HCT116 (cell line): ENCODE results near the gene STAM. TPM values are rescaled to one million over a fixed set of nuclear protein-coding genes. Genes with fewer than 3 reads are reported as not detected.

Experiments used
- ATAC-seq: fragments of 200-7000 bp; cut with Tn5 transposase; 2 replicates; pipeline ENCODE4 v1.9.1; 2020; ENCODE audit warnings: mild to moderate bottlenecking, moderate library complexity
- BruUV-seq: library from RNA; stranded (reverse); fragments of 400-500 nt; replicated peaks from 2 replicates; lab custom pipeline; 2021; lab: Mats Ljungman, UMichigan
- CTCF ChIA-PET: fragments of 300-600 bp; sonication (Branson Sonifier 250); formaldehyde crosslinking; loops from one replicate; lab custom pipeline; 2021; ENCODE audit warnings: antibody characterized with exemption; lab: Charles Lee
- POLR2A ChIA-PET: fragments of 300-600, 350-600 bp; sonication (Branson Sonifier 250); formaldehyde crosslinking; loops from one replicate; lab custom pipeline; 2021; ENCODE audit warnings: antibody characterized with exemption; lab: Charles Lee
- RAD21 ChIA-PET, 2 experiments: fragments of 300-600 bp; sonication (Branson Sonifier 250); formaldehyde crosslinking; loops; one replicate each; lab custom pipeline; 2023; ENCODE audit warnings: low total read pairs in 2 of 2; ENCODE audit not compliant: uncharacterized antibody in 2 of 2, unreplicated experiment in 2 of 2, low non-redundant PET in 1 of 2; lab: Charles Lee
- DNase-seq: peaks from one replicate; pipeline ENCODE4 v3.0.0-alpha.2; 2010; ENCODE audit warnings: low read depth, low spot score
- H2AFZ ChIP-seq: fragments of 200-600 bp; shearing (Covaris generic), sonication (generic); 2 replicates; pipeline ENCODE4 v1.6.1; 2017; ENCODE audit warnings: low read depth, mixed run types, mixed read lengths, antibody characterized with exemption, low read length; ENCODE audit not compliant: poor library complexity, severe bottlenecking
- H3K27ac ChIP-seq: 2 replicates; pipeline ENCODE4 v1.5.1; 2012; ENCODE audit warnings: low read depth, low read length
- H3K27me3 ChIP-seq: fragments of 200-600 bp; sonication (generic); 2 replicates; pipeline ENCODE4 v1.6.1; 2016; ENCODE audit warnings: mixed run types, low read length, mixed read lengths; ENCODE audit not compliant: insufficient read depth
- H3K36me3 ChIP-seq, 2 experiments: fragments of 200-500 bp in 1 of 2; fragments of 200-600 bp in 1 of 2; sonication (Bioruptor generic) in 1 of 2; sonication (generic) in 1 of 2; 2 replicates each; pipeline versions ENCODE4 v1.5.1 to v1.6.1; 2014 to 2016; ENCODE audit warnings: low read length in 2 of 2, inconsistent platforms in 1 of 2, mixed read lengths in 1 of 2, mixed run types in 1 of 2; ENCODE audit not compliant: insufficient read depth in 2 of 2, control insufficient read depth in 1 of 2
- H3K4me1 ChIP-seq, 2 experiments: fragments of 200-600 bp in 1 of 2; sonication (generic) in 1 of 2; 2 replicates each; pipeline versions ENCODE4 v1.5.1 to v1.6.1; 2012 to 2017; ENCODE audit warnings: low read length in 2 of 2, inconsistent platforms in 1 of 2, mild to moderate bottlenecking in 1 of 2, mixed read lengths in 1 of 2, mixed run types in 1 of 2, moderate library complexity in 1 of 2; ENCODE audit not compliant: insufficient read depth in 2 of 2, control insufficient read depth in 1 of 2
- H3K4me2 ChIP-seq: fragments of 200-600 bp; sonication (generic); 2 replicates; pipeline ENCODE4 v1.6.1; 2017; ENCODE audit warnings: mixed run types, low read length, mixed read lengths
- H3K4me3 ChIP-seq, 2 experiments: fragments of 200-600 bp in 1 of 2; sonication (generic) in 1 of 2; replicated peaks in 1 of 2; 2 replicates each; pipeline ENCODE4 v1.5.1; 2011 to 2016; ENCODE audit warnings: low read length in 2 of 2, control low read depth in 1 of 2, low read depth in 1 of 2, mild to moderate bottlenecking in 1 of 2, mixed read lengths in 1 of 2, mixed run types in 1 of 2
- H3K79me2 ChIP-seq: fragments of 200-600 bp; sonication (generic); 2 replicates; pipeline ENCODE4 v1.6.1; 2017; ENCODE audit warnings: mild to moderate bottlenecking, mixed run types, low read length, moderate library complexity, mixed read lengths; ENCODE audit not compliant: insufficient read depth
- H3K9ac ChIP-seq: fragments of 200-600 bp; sonication (generic); 2 replicates; pipeline ENCODE4 v1.6.1; 2016; ENCODE audit warnings: low read length, mixed read lengths
- H3K9me2 ChIP-seq: fragments of 200-600 bp; sonication (generic), shearing (Covaris generic); 2 replicates; pipeline ENCODE4 v1.6.1; 2017; ENCODE audit warnings: mixed run types, mild to moderate bottlenecking, moderate library complexity; ENCODE audit not compliant: insufficient read depth
- H3K9me3 ChIP-seq, 2 experiments: fragments of 200-500 bp in 1 of 2; fragments of 200-600 bp in 1 of 2; sonication (Bioruptor generic) in 1 of 2; sonication (generic) in 1 of 2; 2 replicates each; pipeline ENCODE4 v1.6.1; 2014 to 2017; ENCODE audit warnings: low read length in 2 of 2, mixed read lengths in 2 of 2, inconsistent platforms in 1 of 2, low read depth in 1 of 2, mild to moderate bottlenecking in 1 of 2, mixed run types in 1 of 2, moderate library complexity in 1 of 2; ENCODE audit not compliant: control insufficient read depth in 1 of 2, insufficient read depth in 1 of 2
- H4K20me1 ChIP-seq: fragments of 200-600 bp; sonication (generic), shearing (Covaris generic); 2 replicates; pipeline ENCODE4 v1.6.1; 2017; ENCODE audit warnings: mixed run types, mild to moderate bottlenecking, moderate library complexity; ENCODE audit not compliant: insufficient read depth
- CBX3 ChIP-seq: IDR thresholded peaks from 2 replicates; pipeline ENCODE4 v1.6.1; 2012; ENCODE audit warnings: low read depth
- CEBPB ChIP-seq: IDR thresholded peaks from 2 replicates; pipeline ENCODE4 v1.6.1; 2012; ENCODE audit warnings: low read depth
- EGR1 ChIP-seq: IDR thresholded peaks from 2 replicates; pipeline ENCODE4 v1.6.1; 2012; ENCODE audit warnings: low read depth
- EZH2phosphoT487 ChIP-seq: fragments of 200-600 bp; IDR thresholded peaks from 2 replicates; pipeline ENCODE4 v1.6.1; 2018; ENCODE audit warnings: antibody characterized with exemption, borderline replicate concordance
- MAX ChIP-seq: IDR thresholded peaks from 2 replicates; pipeline ENCODE4 v1.6.1; 2012
- POLR2A ChIP-seq: IDR thresholded peaks from 2 replicates; pipeline ENCODE4 v1.7.0; 2011; ENCODE audit warnings: borderline replicate concordance; ENCODE audit not compliant: insufficient read depth, insufficient read length; ENCODE audit errors: extremely low read depth
- POLR2AphosphoS5 ChIP-seq: IDR thresholded peaks from 2 replicates; pipeline ENCODE4 v1.6.1; 2011; ENCODE audit warnings: mild to moderate bottlenecking, low read depth, low read length, moderate library complexity
- SIN3A ChIP-seq: IDR thresholded peaks from 2 replicates; pipeline ENCODE4 v1.6.1; 2012; ENCODE audit warnings: low read depth
- SP1 ChIP-seq: IDR thresholded peaks from 2 replicates; pipeline ENCODE4 v1.6.1; 2012; ENCODE audit warnings: low read depth
- YY1 ChIP-seq: IDR thresholded peaks from 2 replicates; pipeline ENCODE4 v1.6.1; 2011; ENCODE audit warnings: low read length, low read depth, moderate library complexity, mild to moderate bottlenecking; ENCODE audit not compliant: insufficient replicate concordance; ENCODE audit errors: extremely low read depth
- ZBTB33 ChIP-seq: IDR thresholded peaks from 2 replicates; pipeline ENCODE4 v1.6.1; 2011; ENCODE audit warnings: mild to moderate bottlenecking, low read length, moderate library complexity; ENCODE audit not compliant: insufficient replicate concordance; ENCODE audit errors: extremely low read depth
- ZNF274 ChIP-seq: fragments of 200-500 bp; sonication (Bioruptor generic); IDR thresholded peaks from 2 replicates; pipeline ENCODE4 v1.6.1; 2014; ENCODE audit warnings: mild to moderate bottlenecking, low read depth, low read length, inconsistent platforms
- intact Hi-C: fragments of 100-400 bp; cut with micrococcal nuclease; formaldehyde crosslinking; loops from 2 replicates; pipeline ENCODE4 v1.10.0; 2022
- total RNA-seq: library from RNA; stranded (reverse); gene quantifications from one replicate; pipeline ENCODE4 v1.2.1, GENCODE V29; 2021; ENCODE audit not compliant: unreplicated experiment

Gene STAM
- total RNA-seq, 1 experiment from 2014 or later = 23.0 TPM

- TF ChIP-seq ZBTB33 (no peak), YY1 (no peak), POLR2A (no peak), ZNF274 (no peak), MAX (no peak), CBX3 (no peak), CEBPB (no peak), SIN3A (no peak), POLR2AphosphoS5 (no peak)
Measured at GRCh38 chr10:17683541-17683940, 39.6 kb downstream of the STAM start (continued).

GRCh38 chr10:17684537-17684936 lies 40.6 kb downstream of the STAM start:
- ChIA-PET CTCF (no interaction called here), POLR2A (no interaction called here), RAD21 (no interaction called here)
- no peaks in the 10 kb centered on the region for H4K20me1 ChIP-seq
- no peak overlapping the region for H3K4me3 ChIP-seq
- ATAC-seq (no peak), DNase-seq (no peak)
- H3K4me2 ChIP-seq = no peak overlapping the region
- intact Hi-C loops = no loop called here
- no peaks in the 10 kb centered on the region for H3K9me2 ChIP-seq
- no TSS peak for BruUV-seq
- no peaks in the 10 kb centered on the region for H3K9me3 ChIP-seq
- H3K27me3 ChIP-seq = no peaks in the 10 kb centered on the region
- peaks cover 77% of the 10 kb centered on the region for H3K79me2 ChIP-seq
- no peak overlapping the region for H2AFZ ChIP-seq
- no peak overlapping the region for H3K27ac ChIP-seq
- no peaks in the 10 kb centered on the region for H3K36me3 ChIP-seq
- H3K4me1 ChIP-seq = peaks cover 3 to 5% of the 10 kb centered on the region in 2 experiments
- no peak overlapping the region for H3K9ac ChIP-seq
- TF ChIP-seq EZH2phosphoT487 (no peak), SP1 (no peak), ZNF274 (no peak), EGR1 (no peak), CEBPB (no peak)
